SK-N-MC (cell line): Measurements from ENCODE around the gene ZNF205.

Experiments used
- DNase-seq: peaks from one replicate; pipeline ENCODE4 v3.0.0-alpha.2; 2011; ENCODE audit warnings: low read depth, low spot score
- H3K27ac ChIP-seq: fragments of 200-600 bp; sonication (generic); 2 replicates; pipeline ENCODE4 v1.5.1; 2016; ENCODE audit warnings: mixed run types
- H3K36me3 ChIP-seq: fragments of 200-600 bp; sonication (generic); 2 replicates; pipeline ENCODE4 v1.6.1; 2017; ENCODE audit warnings: antibody characterized with exemption, low read length, mixed read lengths; ENCODE audit not compliant: insufficient read depth
- H3K4me3 ChIP-seq: fragments of 200-600 bp; sonication (generic); 2 replicates; pipeline ENCODE4 v1.5.1; 2016
- H3K9ac ChIP-seq: fragments of 200-600 bp; sonication (generic); 2 replicates; pipeline ENCODE4 v1.8.0; 2017; ENCODE audit warnings: mixed run types, mixed read lengths; ENCODE audit not compliant: insufficient read length
- H3K9me3 ChIP-seq: fragments of 200-600 bp; sonication (generic); 2 replicates; pipeline ENCODE4 v1.6.1; 2017; ENCODE audit warnings: low read depth, mild to moderate bottlenecking, antibody characterized with exemption, low read length, moderate library complexity, mixed read lengths
- EZH2 ChIP-seq: fragments of 200-600 bp; sonication (generic); IDR thresholded peaks from one replicate; pipeline ENCODE4 v1.6.1; 2017; ENCODE audit warnings: antibody characterized with exemption
- FOXP2 ChIP-seq: optimal IDR thresholded peaks from 2 replicates; pipeline ENCODE3; 2011; ENCODE audit warnings: mild to moderate bottlenecking, moderate library complexity; ENCODE audit not compliant: insufficient read depth; ENCODE audit errors: extremely low read length, control extremely low read depth
- POLR2AphosphoS5 ChIP-seq: IDR thresholded peaks from 2 replicates; pipeline ENCODE4 v1.6.1; 2012; ENCODE audit warnings: mild to moderate bottlenecking, low read depth, low read length, borderline replicate concordance

Gene ZNF205

DNA sequence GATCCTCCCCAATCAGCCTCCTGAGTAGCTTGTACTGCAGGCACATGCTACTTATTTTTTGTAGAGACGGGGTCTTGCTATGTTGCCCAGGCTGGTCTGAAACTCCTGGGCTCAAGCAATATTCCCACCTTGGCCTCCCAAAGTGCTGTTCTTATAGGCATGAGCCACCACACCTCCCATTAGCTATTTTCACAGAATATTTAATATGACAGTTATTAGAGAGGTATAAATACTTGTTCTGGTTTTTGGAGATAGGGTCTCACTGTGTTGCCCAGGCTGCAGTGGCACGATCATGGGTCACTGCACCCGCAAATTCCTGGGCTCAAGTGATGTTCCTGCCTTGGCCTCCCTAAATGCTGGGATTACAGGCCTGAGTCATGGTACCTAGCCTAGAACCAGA, 43.6 kb downstream of the ZNF205 start:
- Histone ChIP-seq H3K36me3 (no peaks in the 10 kb centered on the region), H3K9ac (no peak overlapping the region), H3K9me3 (no peaks in the 10 kb centered on the region), H3K27ac (no peak overlapping the region), H3K4me3 (no peak overlapping the region)
- no peak for DNase-seq
- TF ChIP-seq FOXP2 (no peak), EZH2 (no peak), POLR2AphosphoS5 (no peak)

GRCh38 chr16:3157229-3158025, 45.0 kb downstream of the ZNF205 start:
- H3K36me3 ChIP-seq = no peaks in the 10 kb centered on the region
- no peaks in the 10 kb centered on the region for H3K9me3 ChIP-seq
- H3K27ac ChIP-seq = no peak overlapping the region
- peak overlapping the region; percentile 66 for H3K9ac ChIP-seq
- DNase-seq = peak; percentile 91
- peak overlapping the region; percentile 83 for H3K4me3 ChIP-seq
- TF ChIP-seq EZH2 = no peak
- TF ChIP-seq FOXP2 = no peak
- TF ChIP-seq POLR2AphosphoS5 = no peak

- TF ChIP-seq EZH2 (no peak), POLR2AphosphoS5 (no peak), FOXP2 (no peak)
- peak overlapping the region; percentile 83 for H3K4me3 ChIP-seq
- H3K9me3 ChIP-seq = no peaks in the 10 kb centered on the region
- peak overlapping the region; percentile 66 for H3K9ac ChIP-seq
- no peak for DNase-seq
- H3K27ac ChIP-seq = no peak overlapping the region
- H3K36me3 ChIP-seq = no peaks in the 10 kb centered on the region
Measured at GRCh38 chr16:3158026-3158509, 45.7 kb downstream of the ZNF205 start.

GRCh38 chr16:3158510-3159314, 46.3 kb downstream of the ZNF205 start:
- Histone ChIP-seq H3K9ac (peak overlapping the region; percentile 80), H3K36me3 (no peaks in the 10 kb centered on the region), H3K9me3 (no peaks in the 10 kb centered on the region), H3K4me3 (peak overlapping the region; percentile 83), H3K27ac (peak overlapping the region; percentile 68; the same call in 1 of the 2 replicates)
- DNase-seq = no peak
- TF ChIP-seq POLR2AphosphoS5 = no peak
- TF ChIP-seq EZH2 = no peak
- TF ChIP-seq FOXP2 = no peak

GRCh38 chr16:3161235-3162018, 49.0 kb downstream of the ZNF205 start:
- H3K4me3 ChIP-seq = no peak overlapping the region
- no peak for DNase-seq

GRCh38 chr16:3164121-3164991, 52.0 kb downstream of the ZNF205 start:
- no peak overlapping the region for H3K27ac ChIP-seq
- no peak for DNase-seq
- no peak overlapping the region for H3K4me3 ChIP-seq
- no peaks in the 10 kb centered on the region for H3K9me3 ChIP-seq
- no peak overlapping the region for H3K9ac ChIP-seq
- TF ChIP-seq EZH2 = no peak
- no peak for TF ChIP-seq FOXP2
- TF ChIP-seq POLR2AphosphoS5 = no peak
- no peaks in the 10 kb centered on the region for H3K36me3 ChIP-seq

More at GRCh38 chr16:3161235-3162018, 49.0 kb downstream of the ZNF205 start:
- Histone ChIP-seq H3K9ac (no peak overlapping the region), H3K9me3 (no peaks in the 10 kb centered on the region), H3K36me3 (no peaks in the 10 kb centered on the region), H3K27ac (no peak overlapping the region)
- no peak for TF ChIP-seq POLR2AphosphoS5
- TF ChIP-seq EZH2 = no peak
- TF ChIP-seq FOXP2 = no peak
